K562 (cell line): ENCODE data around the gene FRMD5. TPM values are rescaled to one million over a fixed set of nuclear protein-coding genes. Genes with fewer than 3 reads are reported as not detected.

ENCODE experiments used
- FOXA1 ChIP-seq: fragments of 450-650 bp; IDR thresholded peaks from 2 replicates; pipeline ENCODE4 v1.6.1; 2016; ENCODE audit warnings: mild to moderate bottlenecking, borderline replicate concordance
- FOXK1 ChIP-seq: sonication (generic); formaldehyde crosslinking; IDR thresholded peaks from 2 replicates; pipeline ENCODE4 v1.8.0; 2022; ENCODE audit warnings: missing genetic modification reagents, mild to moderate bottlenecking, borderline replicate concordance
- HCFC1 ChIP-seq: IDR thresholded peaks from 2 replicates; pipeline ENCODE4 v1.6.1; 2012; ENCODE audit warnings: low read depth, low read length, improper control_type of control experiment
- HDGF ChIP-seq: fragments of 450-650 bp; IDR thresholded peaks from 2 replicates; pipeline ENCODE4 v1.6.1; 2016
- IFI16 ChIP-seq: fragments of 250-450 bp; sonication (Bioruptor Pico); IDR thresholded peaks from 2 replicates; pipeline ENCODE4 v2.1.2; 2022; ENCODE audit warnings: mild to moderate bottlenecking, inconsistent platforms
- JUND ChIP-seq, 2 experiments: IDR thresholded peaks; 2 replicates in 1 of 2; 3 replicates in 1 of 2; pipeline ENCODE4 v1.6.1; 2011; ENCODE audit warnings: borderline replicate concordance in 2 of 2, low read depth in 2 of 2, low read length in 2 of 2, improper control_type of control experiment in 1 of 2, missing biosample characterization in 1 of 2, missing genetic modification characterization in 1 of 2, missing genetic modification reagents in 1 of 2
- KAT2B ChIP-seq: IDR thresholded peaks from one replicate; pipeline ENCODE4 v1.6.1; 2012; ENCODE audit warnings: low read depth, mild to moderate bottlenecking, control low read depth, inconsistent platforms, low read length, moderate library complexity
- MTA3 ChIP-seq: fragments of 450-650 bp; formaldehyde crosslinking; IDR thresholded peaks from 2 replicates; pipeline ENCODE4 v1.6.1; 2017; ENCODE audit warnings: mild to moderate bottlenecking, borderline replicate concordance
- MYC ChIP-seq, 2 experiments: fragments of 250-450 bp in 1 of 2; sonication (Bioruptor Pico) in 1 of 2; IDR thresholded peaks; 2 replicates each; pipeline versions ENCODE4 v1.5.1 to v1.6.1; 2012 to 2021; ENCODE audit warnings: low read depth in 2 of 2, borderline replicate concordance in 1 of 2, improper control_type of control experiment in 1 of 2, low read length in 1 of 2, mild to moderate bottlenecking in 1 of 2, moderate library complexity in 1 of 2
- NCOA1 ChIP-seq: fragments of 450-650 bp; IDR thresholded peaks from 2 replicates; pipeline ENCODE4 v1.6.1; 2016; ENCODE audit warnings: low read depth
- NEUROD1 ChIP-seq: fragments of 150-350 bp; IDR thresholded peaks from 2 replicates; pipeline ENCODE4 v1.6.1; 2014; ENCODE audit warnings: borderline replicate concordance, low read length, low read depth; ENCODE audit not compliant: partially characterized antibody
- NR4A1 ChIP-seq, 2 experiments: fragments of 250-450 bp in 1 of 2; fragments of 450-650 bp in 1 of 2; sonication (Bioruptor Pico) in 1 of 2; IDR thresholded peaks; 2 replicates each; pipeline versions ENCODE4 v1.4.0 to v1.6.1; 2016 to 2020; ENCODE audit warnings: mild to moderate bottlenecking in 2 of 2, missing compliant biosample characterization in 1 of 2, missing genetic modification characterization in 1 of 2, moderate library complexity in 1 of 2
- SAFB ChIP-seq: fragments of 200-400 bp; formaldehyde crosslinking; IDR thresholded peaks from 2 replicates; pipeline ENCODE4 v1.6.1; 2017; ENCODE audit warnings: low read depth, low read length, borderline replicate concordance
- SIX5 ChIP-seq, 2 experiments: IDR thresholded peaks; 2 replicates each; pipeline ENCODE4 v1.6.1; 2011; ENCODE audit warnings: low read length in 2 of 2, borderline replicate concordance in 1 of 2, low read depth in 1 of 2, mild to moderate bottlenecking in 1 of 2, moderate library complexity in 1 of 2; ENCODE audit not compliant: insufficient read depth in 1 of 2
- SMARCA5 ChIP-seq: fragments of 450-650 bp; IDR thresholded peaks from 2 replicates; pipeline ENCODE4 v1.6.1; 2016
- SMARCE1 ChIP-seq: fragments of 450-650 bp; IDR thresholded peaks from 2 replicates; pipeline ENCODE4 v1.7.1; 2016; ENCODE audit warnings: mild to moderate bottlenecking
- TFAM ChIP-seq: fragments of 250-450 bp; sonication (Bioruptor Pico); conservative IDR thresholded peaks from 2 replicates; pipeline ENCODE4 v1.5.0; 2021; ENCODE audit warnings: mild to moderate bottlenecking, moderate library complexity
- ZBTB12 ChIP-seq: fragments of 250-450 bp; sonication (Bioruptor Pico); IDR thresholded peaks from 2 replicates; pipeline ENCODE4 v1.4.0; 2020
- ZBTB49 ChIP-seq: sonication (generic); formaldehyde crosslinking; IDR thresholded peaks from 2 replicates; pipeline ENCODE4 v1.8.0; 2022; ENCODE audit warnings: missing genetic modification reagents, mild to moderate bottlenecking, borderline replicate concordance
- ZNF253 ChIP-seq: fragments of 250-450 bp; sonication (Bioruptor Pico); conservative IDR thresholded peaks from 2 replicates; pipeline ENCODE4 v1.6.1; 2021; ENCODE audit warnings: mild to moderate bottlenecking
- ZNF436 ChIP-seq: fragments of 250-450, 450-650 bp; sonication (Bioruptor Pico); formaldehyde crosslinking; IDR thresholded peaks from 2 replicates; pipeline ENCODE4 v1.7.0; 2020; ENCODE audit warnings: mild to moderate bottlenecking
- ZNF57 ChIP-seq: fragments of 450-650 bp; formaldehyde crosslinking; IDR thresholded peaks from 2 replicates; pipeline ENCODE4 v1.4.0; 2020; ENCODE audit warnings: mild to moderate bottlenecking, moderate library complexity
- ZNF785 ChIP-seq: fragments of 250-450 bp; sonication (Bioruptor Pico); IDR thresholded peaks from 2 replicates; pipeline ENCODE4 v1.4.0; 2020; ENCODE audit warnings: mild to moderate bottlenecking
- polyA plus RNA-seq, 8 experiments: library from polyadenylated mRNA; depleted of rRNA in 4 of 8; stranded (reverse) in 5 of 8; unstranded in 3 of 8; fragments of >200 nt; fragmentation: Nextera tagmentation in 2 of 8; fragmentation: Illumina TruSeq in 1 of 8; extraction: Ambion mirVana in 2 of 8; extraction: Trizol in 1 of 8; gene quantifications; 2 replicates each; pipeline versions ENCODE4 v1.2.1 to v1.2.3, GENCODE V29; 2011 to 2014; ENCODE audit warnings: inconsistent platforms in 1 of 8, missing spikeins in 1 of 8
- total RNA-seq, 7 experiments: library from RNA; depleted of rRNA in 6 of 7; stranded (reverse); fragments of >200 nt in 6 of 7; fragmentation: Illumina TruSeq in 2 of 7; extraction: Trizol in 2 of 7; gene quantifications; 2 replicates each; pipeline versions ENCODE4 v1.2.1 to v1.2.3, GENCODE V29; 2011 to 2021; ENCODE audit warnings: low replicate concordance in 1 of 7

Gene FRMD5
- total and polyA plus RNA-seq, 9 of the 15 experiments (the other 6 are each of a cell fraction or from before 2014, with no cell fraction given) = 0.13 to 0.38 TPM; not detected in 7

GRCh38 chr15:43826508-43827341 lies 368.3 kb downstream of the FRMD5 start, which contains the start of gene WDR76 (continued):
- peak; percentile 83 for TF ChIP-seq FOXK1 (CRISPR knock-in tag)
- no peak for TF ChIP-seq KAT2B
- no peak; the same call in 1 of the 2 replicates for TF ChIP-seq JUND (IDR thresholded peaks at IDR 0.05; ENCODE audit: borderline replicate concordance, low read depth, low read length)
- no peak; the same call in 2 of the 3 replicates for TF ChIP-seq JUND (tag; IDR thresholded peaks at IDR 0.05; ENCODE audit: borderline replicate concordance, low read depth, low read length)
- no peak for TF ChIP-seq ZNF436
- TF ChIP-seq ZNF785 = no peak
- TF ChIP-seq ZNF57 (CRISPR knock-in tag) = no peak
- no peak; the same call in 1 of the 2 replicates for TF ChIP-seq SMARCA5
- TF ChIP-seq HDGF = no peak
- no peak for TF ChIP-seq IFI16 (CRISPR knock-in tag)
- no peak; the same call in none of the 2 replicates for TF ChIP-seq MTA3
- 0 out of 2 replicates have a peak, but pooled peaks have one; percentile 23 for TF ChIP-seq NCOA1
- TF ChIP-seq ZBTB49 (CRISPR knock-in tag) = no peak
- no peak for TF ChIP-seq HCFC1
- TF ChIP-seq MYC (IDR thresholded peaks at IDR 0.05; ENCODE audit: low read depth, low read length) = peak; percentile 57
- no peak for TF ChIP-seq MYC (CRISPR knock-in tag; IDR thresholded peaks at IDR 0.05; ENCODE audit: borderline replicate concordance, low read depth)
- TF ChIP-seq NR4A1 (CRISPR knock-in tag; IDR thresholded peaks at IDR 0.05) = no peak
- 0 out of 2 replicates have a peak, but pooled peaks have one; percentile 5 for TF ChIP-seq NR4A1 (tag; IDR thresholded peaks at IDR 0.05)
- TF ChIP-seq SMARCE1 = 0 out of 2 replicates have a peak, but pooled peaks have one; percentile 15
- TF ChIP-seq SAFB = no peak
- TF ChIP-seq FOXA1 = no peak
- TF ChIP-seq SIX5 (IDR thresholded peaks at IDR 0.05; ENCODE audit: borderline replicate concordance in 1 of 2, insufficient read depth in 1 of 2, low read depth in 1 of 2, low read length in 2 of 2) = no peak
- TF ChIP-seq TFAM (CRISPR knock-in tag) = no peak
- no peak for TF ChIP-seq NEUROD1
- no peak for TF ChIP-seq ZNF253 (CRISPR knock-in tag)
- no peak for TF ChIP-seq ZBTB12 (CRISPR knock-in tag)
